GM12873 (cell line): ENCODE data around the gene NACA2.

ENCODE experiments used
- CTCF ChIP-seq: IDR thresholded peaks from 2 replicates; pipeline ENCODE4 v1.5.1; 2012; ENCODE audit warnings: low read depth, mild to moderate bottlenecking, moderate library complexity, low read length, control low read depth; ENCODE audit not compliant: insufficient read depth; ENCODE audit errors: missing control alignments

NACA2 gene

DNA sequence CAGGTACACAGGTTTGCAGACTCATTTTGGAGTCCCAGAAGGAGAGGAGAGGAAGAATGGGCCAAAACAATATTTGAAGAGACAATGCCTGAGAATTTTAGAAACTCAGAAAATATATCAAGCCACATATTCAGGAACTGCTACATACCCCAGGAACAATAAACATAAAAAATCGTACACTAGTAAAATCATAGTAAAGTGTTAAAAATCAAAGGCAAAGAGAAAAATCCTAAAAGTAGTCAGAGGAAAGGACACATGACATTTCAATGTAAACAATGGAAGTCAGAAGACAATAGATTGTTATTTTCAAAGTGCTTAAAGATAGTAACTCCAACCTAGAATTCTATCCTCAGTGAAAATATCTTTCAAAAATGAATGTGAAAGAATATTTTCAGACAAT is 28.5 kb upstream of the NACA2 start:
- TF ChIP-seq CTCF, result no peak

- TF ChIP-seq CTCF, result no peak
Observed at GRCh38 chr17:61618950-61619349, 27.9 kb upstream of the NACA2 start.

DNA sequence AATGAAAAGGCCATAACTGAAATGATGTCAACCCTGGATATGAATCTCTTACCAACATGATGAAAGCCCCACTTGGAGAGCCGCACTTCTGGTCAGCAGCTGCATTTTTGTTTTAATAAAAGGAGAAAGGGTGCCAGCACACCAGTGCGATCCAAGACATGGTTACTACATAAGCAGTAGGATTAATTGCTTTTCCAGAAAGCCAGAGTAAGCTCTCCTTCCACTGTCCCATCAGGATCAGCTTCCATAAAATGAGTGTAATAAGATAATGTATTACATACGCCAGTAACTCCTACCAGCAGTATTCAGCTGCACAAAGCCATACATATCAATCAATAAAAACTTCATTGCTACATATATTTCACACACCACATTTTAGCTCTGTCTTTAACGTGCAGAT is 26.3 kb upstream of the NACA2 start:
- TF ChIP-seq CTCF, result no peak

DNA sequence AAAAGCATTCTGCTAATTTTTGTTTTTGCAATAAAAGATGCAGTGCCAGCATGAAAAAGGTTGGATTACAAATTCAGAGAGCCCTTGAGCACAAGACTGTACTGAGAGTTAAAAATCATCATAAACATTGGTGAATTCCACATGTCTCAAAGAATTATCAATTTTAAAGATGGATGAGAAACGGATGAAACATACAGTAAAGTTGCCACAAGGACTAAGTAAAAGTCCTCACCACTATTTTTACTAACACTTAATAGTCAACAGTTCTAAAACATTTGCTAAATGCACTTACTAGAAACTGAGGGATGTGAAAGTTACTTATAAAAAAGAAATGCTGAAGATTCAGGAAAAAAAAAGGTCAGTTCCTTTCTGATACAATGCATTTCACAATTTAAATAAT is 25.8 kb upstream of the NACA2 start:
- no peak for TF ChIP-seq CTCF

- no peak for TF ChIP-seq CTCF
Observed at GRCh38 chr17:61614219-61614618, 23.2 kb upstream of the NACA2 start.

DNA sequence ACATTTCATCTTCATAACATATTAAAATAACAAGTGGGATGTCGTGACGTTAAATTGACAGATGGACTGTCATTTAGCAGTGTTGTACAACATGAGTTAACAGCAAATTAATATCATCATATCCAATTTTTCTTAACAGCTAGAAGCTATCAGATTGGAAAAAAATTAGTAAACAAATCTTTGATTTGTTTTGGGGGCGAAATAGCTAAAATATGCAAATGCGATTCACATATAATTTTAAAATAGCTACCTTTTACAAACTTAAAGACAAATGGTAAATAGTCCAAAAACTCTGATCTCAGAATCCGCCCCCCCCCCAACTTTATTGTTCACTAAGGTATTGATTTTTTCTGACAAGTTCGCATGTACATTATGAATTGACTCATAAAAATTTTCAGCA is 20.3 kb upstream of the NACA2 start:
- TF ChIP-seq CTCF, result no peak

DNA sequence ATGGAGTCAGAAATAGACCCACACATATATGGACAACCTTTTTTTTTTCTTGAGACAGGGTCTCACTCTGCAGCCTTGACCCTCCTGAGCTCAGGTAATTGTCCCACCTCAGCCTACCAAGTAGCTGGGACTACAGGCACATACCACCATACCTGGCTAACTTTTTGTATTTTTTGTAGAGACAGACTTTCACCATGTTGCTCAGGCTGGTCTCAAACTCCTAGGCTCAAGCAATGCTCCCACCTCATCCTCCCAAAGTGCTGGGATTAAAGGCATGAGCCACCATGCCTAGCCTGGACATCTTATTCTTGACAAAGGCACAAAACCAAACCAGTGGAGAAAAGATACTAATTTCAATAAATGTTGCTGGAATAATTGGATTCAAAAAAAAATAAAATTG is 14.7 kb upstream of the NACA2 start:
- no peak for TF ChIP-seq CTCF

- no peak for TF ChIP-seq CTCF
Observed at GRCh38 chr17:61601297-61601696, 10.3 kb upstream of the NACA2 start.
